OCI-LY3 (cell line): ENCODE measurements around the gene GSN.

ENCODE experiments used
- H2AFZ ChIP-seq: fragments of 200-600, 300-600 bp; shearing (Covaris generic); 2 replicates; pipeline ENCODE4 v1.6.0; 2014; ENCODE audit warnings: antibody characterized with exemption, low read depth, low read length
- H3K27ac ChIP-seq: fragments of 200-600, 300-600 bp; sonication (generic); 2 replicates; pipeline ENCODE4 v1.5.1; 2014; ENCODE audit warnings: mild to moderate bottlenecking, low read length, moderate library complexity, mixed read lengths
- H3K27me3 ChIP-seq: fragments of 200-600, 300-600 bp; sonication (generic); 2 replicates; pipeline ENCODE4 v1.6.1; 2014; ENCODE audit warnings: low read depth, low read length, mixed read lengths
- H3K36me3 ChIP-seq: fragments of 200-600, 300-600 bp; sonication (generic); replicated peaks from 2 replicates; pipeline ENCODE3; 2014; ENCODE audit warnings: low read depth, low read length, mixed read lengths
- H3K4me1 ChIP-seq: fragments of 300-600, 200-600 bp; sonication (generic); 2 replicates; pipeline ENCODE4 v1.6.1; 2014; ENCODE audit warnings: low read length, mixed read lengths
- H3K4me2 ChIP-seq: fragments of 200-600, 300-600 bp; sonication (generic); 2 replicates; pipeline ENCODE4 v1.6.1; 2014; ENCODE audit warnings: low read length, mixed read lengths
- H3K4me3 ChIP-seq: fragments of 300-600, 200-600 bp; sonication (generic); 2 replicates; pipeline ENCODE4 v1.5.1; 2014; ENCODE audit warnings: antibody characterized with exemption, mild to moderate bottlenecking, low read length, moderate library complexity
- H3K79me2 ChIP-seq: fragments of 300-600, 200-600 bp; shearing (Covaris generic); 2 replicates; pipeline ENCODE4 v1.6.1; 2014; ENCODE audit warnings: mild to moderate bottlenecking, low read length, mixed read lengths
- H3K9ac ChIP-seq: fragments of 300-600, 200-600 bp; shearing (Covaris generic); 2 replicates; pipeline ENCODE4 v1.6.0; 2014; ENCODE audit warnings: mild to moderate bottlenecking, low read length, moderate library complexity
- H3K9me3 ChIP-seq: fragments of 200-600, 300-600 bp; shearing (Covaris generic); 2 replicates; pipeline ENCODE4 v1.6.1; 2014; ENCODE audit warnings: low read length, mixed read lengths; ENCODE audit not compliant: insufficient read depth
- H4K20me1 ChIP-seq: fragments of 200-600, 300-600 bp; sonication (generic); 2 replicates; pipeline ENCODE4 v1.6.1; 2016; ENCODE audit warnings: low read length, mixed read lengths; ENCODE audit not compliant: insufficient read depth
- CTCF ChIP-seq: fragments of 200-600, 300-600 bp; sonication (generic); IDR thresholded peaks from 2 replicates; pipeline ENCODE4 v1.5.1; 2014; ENCODE audit warnings: antibody characterized with exemption, low read length, low read depth
- EZH2phosphoT487 ChIP-seq: fragments of 200-600 bp; shearing (Covaris generic); IDR thresholded peaks from 2 replicates; pipeline ENCODE4 v1.6.1; 2018; ENCODE audit warnings: antibody characterized with exemption, mixed run types, low read depth

GSN gene

GRCh38 chr9:121262953-121263352 is 5.0 kb upstream of the GSN start:
- Histone ChIP-seq H3K9ac (no peak overlapping the region), H4K20me1 (no peaks in the 10 kb centered on the region), H3K27ac (no peak overlapping the region), H3K4me1 (peaks cover 3% of the 10 kb centered on the region; the same call in 1 of the 2 replicates), H3K4me2 (no peak overlapping the region), H3K4me3 (no peak overlapping the region), H3K79me2 (no peaks in the 10 kb centered on the region), H2AFZ (no peak overlapping the region), H3K9me3 (no peaks in the 10 kb centered on the region), H3K27me3 (0 out of 2 replicates have a peak, but pooled peaks cover 3% of the 10 kb centered on the region), H3K36me3 (no peaks in the 10 kb centered on the region)
- TF ChIP-seq CTCF (no peak), EZH2phosphoT487 (no peak)

GRCh38 chr9:121266356-121266755 is 1.6 kb upstream of the GSN start:
- Histone ChIP-seq H3K4me2 (no peak overlapping the region), H2AFZ (no peak overlapping the region), H3K27me3 (0 out of 2 replicates have a peak, but pooled peaks cover 12% of the 10 kb centered on the region), H3K4me1 (peaks cover 10% of the 10 kb centered on the region; the same call in 1 of the 2 replicates), H3K36me3 (no peaks in the 10 kb centered on the region), H3K9ac (no peak overlapping the region), H3K79me2 (no peaks in the 10 kb centered on the region), H4K20me1 (no peaks in the 10 kb centered on the region), H3K27ac (no peak overlapping the region), H3K9me3 (no peaks in the 10 kb centered on the region), H3K4me3 (no peak overlapping the region)
- TF ChIP-seq CTCF = no peak
- no peak for TF ChIP-seq EZH2phosphoT487

GRCh38 chr9:121266906-121267650 is 884 bp upstream of the GSN start:
- Histone ChIP-seq H3K4me2 (peak overlapping the region; percentile 97), H3K79me2 (no peaks in the 10 kb centered on the region), H2AFZ (0 out of 2 replicates have a peak overlapping the region, but pooled peaks have one; percentile 93), H3K9me3 (no peaks in the 10 kb centered on the region), H3K4me1 (peaks cover 10% of the 10 kb centered on the region; the same call in 1 of the 2 replicates), H3K9ac (peak overlapping the region; percentile 70; the same call in 1 of the 2 replicates), H3K27me3 (0 out of 2 replicates have a peak, but pooled peaks cover 12% of the 10 kb centered on the region), H3K36me3 (no peaks in the 10 kb centered on the region), H3K27ac (no peak overlapping the region), H3K4me3 (peak overlapping the region; percentile 94), H4K20me1 (no peaks in the 10 kb centered on the region)
- TF ChIP-seq EZH2phosphoT487 (no peak), CTCF (no peak)

- Histone ChIP-seq H4K20me1 (no peaks in the 10 kb centered on the region), H3K4me1 (peaks cover 10% of the 10 kb centered on the region; the same call in 1 of the 2 replicates)
Measured at GRCh38 chr9:121268598-121268850, 562 bp downstream of the GSN start.

More at GRCh38 chr9:121268598-121268850, 562 bp downstream of the GSN start:
- no peak overlapping the region for H3K27ac ChIP-seq
- no peaks in the 10 kb centered on the region for H3K79me2 ChIP-seq
- H3K27me3 ChIP-seq = 0 out of 2 replicates have a peak, but pooled peaks cover 12% of the 10 kb centered on the region
- H3K36me3 ChIP-seq = no peaks in the 10 kb centered on the region
- H3K9me3 ChIP-seq = no peaks in the 10 kb centered on the region
- peak overlapping the region; percentile 94 for H3K4me3 ChIP-seq
- peak overlapping the region; percentile 92 for H3K4me2 ChIP-seq
- TF ChIP-seq EZH2phosphoT487 (no peak), CTCF (no peak)
- no peak overlapping the region; the same call in 1 of the 2 replicates for H2AFZ ChIP-seq
- peak overlapping the region; percentile 70 for H3K9ac ChIP-seq
